ENCODE results near the gene CTTNBP2.

The CTTNBP2 gene

GRCh38 chr7:117809958-117810357 lies 63.3 kb downstream of the CTTNBP2 start:
- no peak overlapping the region for H3K4me3 ChIP-seq (ENCODE audit: low read length)
- no peak overlapping the region for H3K9ac ChIP-seq (ENCODE audit: low read length)
- H3K27me3 ChIP-seq (ENCODE audit: control insufficient read depth, insufficient read depth, low read length), result no peaks in the 10 kb centered on the region
- no peaks in the 10 kb centered on the region for H3K4me1 ChIP-seq (ENCODE audit: control insufficient read depth, insufficient read depth, low read length)
- no peak overlapping the region for H3K27ac ChIP-seq (ENCODE audit: low read depth, low read length)
- H3K36me3 ChIP-seq (ENCODE audit: control insufficient read depth, insufficient read depth, low read length), result no peaks in the 10 kb centered on the region

- no peaks in the 10 kb centered on the region for H3K4me1 ChIP-seq (ENCODE audit: control insufficient read depth, insufficient read depth, low read length)
- H3K27me3 ChIP-seq (ENCODE audit: control insufficient read depth, insufficient read depth, low read length), result no peaks in the 10 kb centered on the region
- H3K36me3 ChIP-seq (ENCODE audit: control insufficient read depth, insufficient read depth, low read length), result no peaks in the 10 kb centered on the region
- H3K27ac ChIP-seq (ENCODE audit: low read depth, low read length), result no peak overlapping the region
- H3K9ac ChIP-seq (ENCODE audit: low read length), result no peak overlapping the region
- H3K4me3 ChIP-seq (ENCODE audit: low read length), result no peak overlapping the region
Measured at GRCh38 chr7:117808910-117809705, 64.1 kb downstream of the CTTNBP2 start.

GRCh38 chr7:117808341-117808757 lies 64.9 kb downstream of the CTTNBP2 start:
- no peak overlapping the region for H3K27ac ChIP-seq (ENCODE audit: low read depth, low read length)
- no peak overlapping the region for H3K9ac ChIP-seq (ENCODE audit: low read length)

GRCh38 chr7:117807676-117808075 lies 65.6 kb downstream of the CTTNBP2 start:
- no peaks in the 10 kb centered on the region for H3K4me1 ChIP-seq (ENCODE audit: control insufficient read depth, insufficient read depth, low read length)
- H3K9ac ChIP-seq (ENCODE audit: low read length), result no peak overlapping the region
- H3K36me3 ChIP-seq (ENCODE audit: control insufficient read depth, insufficient read depth, low read length), result no peaks in the 10 kb centered on the region
- H3K4me3 ChIP-seq (ENCODE audit: low read length), result no peak overlapping the region
- no peaks in the 10 kb centered on the region for H3K27me3 ChIP-seq (ENCODE audit: control insufficient read depth, insufficient read depth, low read length)
- H3K27ac ChIP-seq (ENCODE audit: low read depth, low read length), result no peak overlapping the region

More at GRCh38 chr7:117808341-117808757, 64.9 kb downstream of the CTTNBP2 start:
- Histone ChIP-seq H3K4me3 (ENCODE audit: low read length) (no peak overlapping the region), H3K4me1 (ENCODE audit: control insufficient read depth, insufficient read depth, low read length) (no peaks in the 10 kb centered on the region), H3K27me3 (ENCODE audit: control insufficient read depth, insufficient read depth, low read length) (no peaks in the 10 kb centered on the region), H3K36me3 (ENCODE audit: control insufficient read depth, insufficient read depth, low read length) (no peaks in the 10 kb centered on the region)

- Histone ChIP-seq H3K27ac (ENCODE audit: low read depth, low read length) (no peak overlapping the region), H3K36me3 (ENCODE audit: control insufficient read depth, insufficient read depth, low read length) (no peaks in the 10 kb centered on the region), H3K4me1 (ENCODE audit: control insufficient read depth, insufficient read depth, low read length) (no peaks in the 10 kb centered on the region), H3K27me3 (ENCODE audit: control insufficient read depth, insufficient read depth, low read length) (no peaks in the 10 kb centered on the region), H3K4me3 (ENCODE audit: low read length) (no peak overlapping the region), H3K9ac (ENCODE audit: low read length) (no peak overlapping the region)
Measured at GRCh38 chr7:117806011-117806410, 67.2 kb downstream of the CTTNBP2 start.

GRCh38 chr7:117805241-117805640 lies 68.0 kb downstream of the CTTNBP2 start:
- H3K36me3 ChIP-seq (ENCODE audit: control insufficient read depth, insufficient read depth, low read length), result no peaks in the 10 kb centered on the region
- H3K9ac ChIP-seq (ENCODE audit: low read length), result no peak overlapping the region
- no peak overlapping the region for H3K27ac ChIP-seq (ENCODE audit: low read depth, low read length)
- H3K27me3 ChIP-seq (ENCODE audit: control insufficient read depth, insufficient read depth, low read length), result no peaks in the 10 kb centered on the region
- no peaks in the 10 kb centered on the region for H3K4me1 ChIP-seq (ENCODE audit: control insufficient read depth, insufficient read depth, low read length)
- no peak overlapping the region for H3K4me3 ChIP-seq (ENCODE audit: low read length)

GRCh38 chr7:117803476-117803875 lies 69.8 kb downstream of the CTTNBP2 start:
- no peaks in the 10 kb centered on the region for H3K27me3 ChIP-seq (ENCODE audit: control insufficient read depth, insufficient read depth, low read length)
- H3K4me1 ChIP-seq (ENCODE audit: control insufficient read depth, insufficient read depth, low read length), result no peaks in the 10 kb centered on the region
- H3K9ac ChIP-seq (ENCODE audit: low read length), result no peak overlapping the region
- no peaks in the 10 kb centered on the region for H3K36me3 ChIP-seq (ENCODE audit: control insufficient read depth, insufficient read depth, low read length)
- no peak overlapping the region for H3K4me3 ChIP-seq (ENCODE audit: low read length)
- H3K27ac ChIP-seq (ENCODE audit: low read depth, low read length), result no peak overlapping the region

- H3K27me3 ChIP-seq (ENCODE audit: control insufficient read depth, insufficient read depth, low read length), result no peaks in the 10 kb centered on the region
- no peak overlapping the region for H3K27ac ChIP-seq (ENCODE audit: low read depth, low read length)
- no peak overlapping the region for H3K4me3 ChIP-seq (ENCODE audit: low read length)
- H3K9ac ChIP-seq (ENCODE audit: low read length), result no peak overlapping the region
- no peaks in the 10 kb centered on the region for H3K4me1 ChIP-seq (ENCODE audit: control insufficient read depth, insufficient read depth, low read length)
- no peaks in the 10 kb centered on the region for H3K36me3 ChIP-seq (ENCODE audit: control insufficient read depth, insufficient read depth, low read length)
Measured at GRCh38 chr7:117802660-117803059, 70.6 kb downstream of the CTTNBP2 start.

GRCh38 chr7:117800841-117801240 lies 72.4 kb downstream of the CTTNBP2 start:
- Histone ChIP-seq H3K9ac (ENCODE audit: low read length) (no peak overlapping the region), H3K36me3 (ENCODE audit: control insufficient read depth, insufficient read depth, low read length) (no peaks in the 10 kb centered on the region), H3K27me3 (ENCODE audit: control insufficient read depth, insufficient read depth, low read length) (no peaks in the 10 kb centered on the region), H3K4me3 (ENCODE audit: low read length) (no peak overlapping the region), H3K4me1 (ENCODE audit: control insufficient read depth, insufficient read depth, low read length) (no peaks in the 10 kb centered on the region), H3K27ac (ENCODE audit: low read depth, low read length) (no peak overlapping the region)

GRCh38 chr7:117800406-117800805 lies 72.8 kb downstream of the CTTNBP2 start:
- Histone ChIP-seq H3K36me3 (ENCODE audit: control insufficient read depth, insufficient read depth, low read length) (no peaks in the 10 kb centered on the region), H3K4me3 (ENCODE audit: low read length) (no peak overlapping the region), H3K27ac (ENCODE audit: low read depth, low read length) (no peak overlapping the region), H3K9ac (ENCODE audit: low read length) (no peak overlapping the region), H3K27me3 (ENCODE audit: control insufficient read depth, insufficient read depth, low read length) (no peaks in the 10 kb centered on the region), H3K4me1 (ENCODE audit: control insufficient read depth, insufficient read depth, low read length) (no peaks in the 10 kb centered on the region)

- Histone ChIP-seq H3K27ac (ENCODE audit: low read depth, low read length) (no peak overlapping the region), H3K4me3 (ENCODE audit: low read length) (no peak overlapping the region), H3K36me3 (ENCODE audit: control insufficient read depth, insufficient read depth, low read length) (peaks cover under 1% of the 10 kb centered on the region), H3K4me1 (ENCODE audit: control insufficient read depth, insufficient read depth, low read length) (no peaks in the 10 kb centered on the region), H3K27me3 (ENCODE audit: control insufficient read depth, insufficient read depth, low read length) (no peaks in the 10 kb centered on the region), H3K9ac (ENCODE audit: low read length) (no peak overlapping the region)
Measured at GRCh38 chr7:117796889-117797288, 76.4 kb downstream of the CTTNBP2 start.

GRCh38 chr7:117793976-117794375 lies 79.3 kb downstream of the CTTNBP2 start:
- Histone ChIP-seq H3K36me3 (ENCODE audit: control insufficient read depth, insufficient read depth, low read length) (peaks cover 5% of the 10 kb centered on the region), H3K27ac (ENCODE audit: low read depth, low read length) (no peak overlapping the region), H3K4me1 (ENCODE audit: control insufficient read depth, insufficient read depth, low read length) (no peaks in the 10 kb centered on the region), H3K9ac (ENCODE audit: low read length) (no peak overlapping the region), H3K4me3 (ENCODE audit: low read length) (no peak overlapping the region), H3K27me3 (ENCODE audit: control insufficient read depth, insufficient read depth, low read length) (no peaks in the 10 kb centered on the region)

- Histone ChIP-seq H3K36me3 (ENCODE audit: control insufficient read depth, insufficient read depth, low read length) (peaks cover 5% of the 10 kb centered on the region), H3K4me3 (ENCODE audit: low read length) (no peak overlapping the region), H3K9ac (ENCODE audit: low read length) (no peak overlapping the region), H3K4me1 (ENCODE audit: control insufficient read depth, insufficient read depth, low read length) (no peaks in the 10 kb centered on the region), H3K27ac (ENCODE audit: low read depth, low read length) (no peak overlapping the region), H3K27me3 (ENCODE audit: control insufficient read depth, insufficient read depth, low read length) (no peaks in the 10 kb centered on the region)
Measured at GRCh38 chr7:117793521-117793920, 79.7 kb downstream of the CTTNBP2 start.
